HG03039 (cell line): Measurements from ENCODE around the gene TBCD.

ENCODE experiments used
- ATAC-seq: cut with Tn5 transposase; IDR thresholded peaks from one replicate; pipeline ENCODE4 v1.9.1; 2021; ENCODE audit warnings: mild to moderate bottlenecking, moderate library complexity; ENCODE audit not compliant: unreplicated experiment

The TBCD gene

DNA sequence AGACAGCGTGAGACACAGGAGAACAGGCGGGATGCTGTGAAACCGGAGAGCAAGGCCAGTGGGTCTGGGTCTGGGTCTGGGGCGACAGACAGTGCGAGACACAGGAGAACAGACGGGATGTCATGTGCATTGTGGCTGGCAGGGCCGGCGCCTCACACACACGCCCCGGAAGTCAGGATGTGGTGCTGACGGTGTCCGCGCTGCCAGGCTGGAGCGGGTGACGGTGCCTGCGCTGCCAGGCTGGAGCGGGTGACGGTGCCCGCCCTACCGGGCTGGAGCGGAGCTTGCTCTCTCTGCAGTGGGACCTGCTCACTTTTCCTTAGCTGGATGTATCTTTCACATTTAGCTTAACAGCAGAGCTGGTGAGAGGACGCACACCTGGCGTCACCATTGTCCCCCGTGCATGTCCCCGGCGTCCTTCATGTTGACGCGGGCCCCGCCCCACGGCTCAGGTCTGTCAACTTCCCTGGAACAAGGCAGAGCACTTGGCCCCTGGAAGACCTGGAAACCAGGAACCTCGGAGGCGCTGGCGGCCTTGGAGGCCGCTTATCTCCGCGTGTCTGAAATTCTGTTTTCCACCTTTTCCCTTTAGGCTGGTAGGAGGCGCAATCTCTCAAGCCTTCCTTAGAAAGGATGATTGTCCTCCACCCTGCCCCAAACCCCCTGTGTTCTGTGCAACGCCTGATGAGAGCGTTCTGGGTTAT, 131.0 kb downstream of the TBCD start:
- ATAC-seq = no peak

- ATAC-seq = no peak
Measured at GRCh38 chr17:82883419-82884031, 131.7 kb downstream of the TBCD start.

DNA sequence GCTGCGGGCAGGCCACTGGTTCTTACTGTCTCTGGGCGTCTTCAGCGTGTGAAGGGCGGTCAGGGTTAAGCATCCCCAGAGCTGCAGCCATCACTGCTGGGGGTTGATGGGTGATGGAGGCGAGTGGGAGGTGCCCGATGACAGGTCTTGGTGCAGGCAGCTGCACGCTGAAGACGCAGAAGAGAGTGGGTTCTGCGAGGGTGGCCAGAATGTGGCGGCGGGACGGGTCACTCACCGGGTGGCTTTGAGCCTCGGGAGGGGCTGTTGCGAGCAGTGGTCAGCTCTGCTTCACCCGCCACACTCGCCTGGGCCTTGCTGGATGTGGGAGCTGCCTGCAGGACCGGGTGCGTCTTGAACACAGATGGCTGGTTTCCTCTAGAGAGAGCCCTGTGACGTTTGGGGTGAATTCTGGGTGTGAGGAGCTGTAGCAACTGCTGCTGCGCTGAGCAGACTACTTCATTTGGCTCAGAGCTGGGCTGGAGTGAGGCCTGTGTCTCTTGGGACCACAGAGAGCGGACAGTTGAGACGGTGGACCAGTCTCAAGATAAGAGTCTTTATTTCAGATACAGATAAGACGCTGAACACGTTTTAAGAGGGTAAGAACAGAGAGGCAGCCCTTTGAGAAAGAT, 132.6 kb downstream of the TBCD start:
- no peak for ATAC-seq

GRCh38 chr17:82884970-82885353, 133.1 kb downstream of the TBCD start:
- no peak for ATAC-seq

- no peak for ATAC-seq
Measured at GRCh38 chr17:82887255-82888164, 135.6 kb downstream of the TBCD start.

DNA sequence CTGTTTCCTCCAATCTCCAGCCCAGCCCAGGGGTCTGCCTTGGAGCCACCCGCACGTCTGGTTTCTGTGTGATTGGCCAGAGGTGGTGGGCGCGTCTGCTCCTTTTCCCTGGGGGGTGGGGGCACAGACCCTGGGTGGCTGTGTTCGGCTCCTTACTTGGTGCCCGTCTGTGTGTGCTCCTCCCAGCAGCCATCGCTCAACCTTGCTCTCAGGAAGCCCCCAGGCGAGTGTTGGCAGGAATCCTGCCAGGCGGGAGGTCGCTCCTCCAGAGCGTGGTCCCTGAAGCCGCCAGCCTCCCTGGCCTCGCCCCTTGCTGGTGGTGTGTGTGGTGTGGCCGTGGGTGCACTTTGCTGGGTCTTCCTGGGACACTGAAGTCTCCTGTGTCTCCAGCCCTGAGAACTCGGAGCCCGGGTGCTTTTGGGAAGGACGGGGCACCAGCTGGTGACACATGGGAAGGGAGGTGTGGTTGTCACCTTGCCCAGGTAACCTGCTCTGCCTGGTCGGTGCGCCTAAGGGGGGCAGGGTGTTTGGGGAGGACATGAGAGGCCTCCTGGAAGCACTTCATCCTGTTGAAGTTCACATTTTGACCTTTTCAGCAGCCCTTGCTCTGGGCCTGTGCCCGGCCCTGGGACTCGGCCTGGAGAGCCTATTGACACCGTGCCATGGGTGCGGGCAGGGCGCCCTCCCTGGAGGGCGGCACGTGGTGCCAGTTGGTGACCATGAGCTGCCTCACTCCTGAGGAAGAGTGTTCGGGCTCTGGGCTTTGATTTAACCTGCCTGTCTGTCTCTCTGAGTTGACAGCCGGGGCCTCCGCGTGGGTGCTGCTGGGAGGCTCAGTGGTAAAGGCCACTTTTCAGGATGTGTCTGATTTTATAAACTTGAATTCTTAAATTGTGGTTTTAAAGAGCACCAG, 137.0 kb downstream of the TBCD start:
- no peak for ATAC-seq

DNA sequence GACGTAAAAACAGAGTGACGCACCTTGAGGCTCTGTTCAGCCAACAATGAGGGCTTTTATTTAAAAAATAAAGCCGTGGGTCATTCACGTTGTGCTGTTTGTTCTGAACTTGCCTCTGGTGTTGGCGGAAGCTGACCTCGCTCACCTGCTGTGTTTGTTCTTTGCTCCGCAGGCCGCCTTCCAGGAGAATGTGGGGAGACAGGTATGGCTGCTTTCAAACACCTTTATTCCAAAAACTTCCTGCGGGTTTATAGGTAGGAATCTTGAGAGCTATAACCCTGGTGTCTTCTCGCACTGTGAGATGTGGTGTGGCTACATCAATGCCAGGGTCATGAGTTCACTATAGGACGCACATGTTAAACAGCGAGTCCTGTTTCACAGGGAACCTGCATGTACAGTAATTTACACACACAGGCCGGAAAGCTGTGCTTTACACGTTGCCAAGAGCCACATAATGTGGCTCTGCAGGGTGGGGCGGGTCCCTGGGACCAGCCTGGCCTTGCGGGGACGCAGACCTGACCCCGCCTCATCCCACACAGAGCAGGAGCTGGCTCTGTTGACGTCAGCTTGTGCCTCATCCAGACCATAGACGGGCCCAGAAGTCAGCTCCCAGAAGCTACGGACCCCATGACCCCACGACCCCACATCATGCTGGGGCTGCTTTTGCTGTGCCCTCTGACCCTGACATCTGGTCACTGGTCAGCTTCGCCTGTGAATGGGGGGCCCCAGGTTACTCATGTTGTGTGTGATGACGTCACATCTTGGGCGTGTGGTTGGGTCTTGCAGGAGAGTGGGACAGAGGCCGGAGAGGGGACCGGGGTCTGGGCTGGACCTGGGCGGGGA, 137.9 kb downstream of the TBCD start:
- ATAC-seq = no peak

DNA sequence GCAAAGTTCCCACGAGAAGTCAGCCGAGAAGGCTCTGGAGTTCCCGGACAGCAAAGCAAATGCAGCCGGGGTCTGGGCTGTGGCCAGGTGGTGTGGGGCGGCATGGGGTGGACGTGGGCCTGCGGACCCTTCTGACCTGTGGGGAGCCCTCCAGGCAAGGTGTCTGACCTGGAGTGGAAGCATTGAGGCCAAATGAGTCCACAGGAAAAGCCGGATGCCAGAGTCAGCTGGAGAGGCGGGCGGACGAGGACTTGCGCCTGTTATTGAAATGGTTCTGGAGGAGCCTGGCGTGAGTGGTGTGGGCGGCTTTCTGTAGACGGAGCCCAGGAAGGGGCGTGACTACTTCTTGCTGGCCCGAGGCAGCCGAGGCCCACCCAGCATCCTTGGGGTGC, 138.5 kb downstream of the TBCD start:
- ATAC-seq = no peak

DNA sequence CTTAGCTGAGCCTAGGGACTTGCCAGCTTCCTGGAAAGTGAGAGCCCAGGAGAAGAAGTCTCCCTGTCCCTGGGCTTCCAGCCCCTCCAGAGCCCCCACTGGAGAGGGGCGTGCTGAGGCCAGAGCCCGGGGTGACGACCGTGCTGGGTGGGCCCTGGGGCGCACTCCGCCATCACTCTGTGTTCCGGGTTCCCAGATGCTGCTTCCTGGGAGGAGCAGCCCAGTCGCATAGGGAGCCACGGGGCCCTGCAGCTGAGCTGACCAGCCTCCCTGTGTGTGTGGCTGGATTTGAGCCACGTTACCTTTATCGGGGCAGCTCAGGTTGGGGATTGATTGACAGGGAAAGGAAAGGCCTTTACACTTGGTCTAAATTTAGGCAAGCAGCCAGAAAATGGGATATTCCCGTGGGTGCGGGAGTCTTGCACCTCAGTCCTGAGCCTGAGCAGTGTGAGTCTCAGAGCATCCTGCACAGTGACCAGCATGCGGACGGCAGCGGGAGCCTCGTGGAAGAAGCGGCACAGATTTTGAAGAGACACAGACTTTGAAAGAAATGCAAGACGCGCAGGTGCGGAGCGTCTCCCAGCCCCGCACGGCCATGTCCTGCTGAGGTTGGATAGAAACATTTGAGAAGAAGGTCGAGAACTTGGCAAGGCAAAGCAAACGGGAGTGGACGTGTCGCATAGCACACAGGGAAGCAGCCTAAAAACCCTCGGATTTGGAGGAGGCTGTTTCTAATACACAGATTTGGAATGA, 139.2 kb downstream of the TBCD start:
- ATAC-seq = no peak

DNA sequence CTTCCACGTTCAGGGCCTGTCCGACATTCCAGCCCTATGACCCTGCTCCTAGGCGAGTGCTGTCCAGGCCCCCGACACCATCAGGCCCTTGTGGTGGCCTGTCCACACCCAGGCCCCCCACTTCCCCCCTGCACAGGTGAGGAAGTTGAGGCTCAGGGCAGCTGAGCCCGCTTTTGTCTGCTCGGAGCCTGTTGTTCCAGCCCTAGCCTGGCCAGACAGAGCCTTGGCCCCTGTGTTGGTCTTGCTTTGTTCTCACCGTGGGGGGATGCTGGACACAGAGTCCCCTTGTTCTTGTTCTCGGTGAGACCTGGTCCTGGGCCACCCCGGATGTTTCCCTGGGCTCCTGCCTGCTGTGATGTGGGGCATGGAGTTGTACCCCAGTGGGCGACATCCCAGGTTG, 140.0 kb downstream of the TBCD start:
- ATAC-seq = no peak

DNA sequence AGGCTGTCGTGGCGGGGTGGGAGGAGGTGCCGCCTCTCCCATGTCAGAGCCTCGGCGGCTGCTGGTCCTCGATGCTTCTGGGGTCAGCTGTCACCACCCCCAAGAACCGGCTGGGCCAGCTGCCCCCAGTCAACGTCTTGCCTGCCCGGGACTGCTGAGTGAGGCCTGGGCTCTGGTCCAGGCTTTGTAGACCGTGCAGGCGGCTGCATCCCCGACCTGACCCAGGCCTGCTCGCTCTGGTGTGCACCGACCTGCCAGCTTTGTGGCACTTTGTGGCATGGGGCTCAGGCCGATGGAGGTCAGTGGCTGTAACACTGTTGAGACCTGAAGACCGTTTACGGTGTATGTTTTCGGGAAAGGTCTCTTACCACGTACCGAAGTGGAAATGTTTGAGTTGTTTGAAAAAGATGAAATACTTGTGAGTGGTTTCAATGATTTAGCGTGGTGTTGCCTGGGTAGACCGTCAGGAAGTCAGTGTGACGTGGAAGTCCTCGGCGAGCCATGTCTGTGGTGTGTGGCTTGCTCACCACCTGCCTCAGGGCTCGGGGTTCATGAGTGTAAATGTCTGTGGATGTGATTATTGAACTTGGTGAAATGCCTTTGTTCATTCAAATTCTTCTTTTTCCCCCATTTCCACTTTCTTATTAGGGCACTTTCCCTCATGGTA, 141.2 kb downstream of the TBCD start:
- ATAC-seq = no peak

DNA sequence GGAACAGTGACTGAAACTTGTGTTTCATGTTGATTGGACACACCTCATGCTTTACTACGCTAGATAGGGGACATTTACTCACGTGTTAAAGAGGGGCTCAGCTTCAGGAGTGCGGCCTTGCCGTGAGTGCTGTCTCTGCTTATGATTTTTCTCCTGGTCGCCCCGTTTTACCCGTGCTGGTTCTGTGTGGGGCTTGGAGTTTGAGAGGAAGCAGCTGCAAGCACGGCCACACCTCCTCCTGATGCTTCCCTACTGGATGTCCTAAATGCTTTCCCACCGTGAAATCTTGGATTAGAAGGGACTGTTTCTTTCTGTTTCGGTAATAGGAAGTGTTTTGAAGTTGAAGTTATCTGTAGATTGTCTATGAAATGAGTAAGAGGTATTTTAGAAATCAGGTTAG, 141.9 kb downstream of the TBCD start:
- ATAC-seq = no peak

DNA sequence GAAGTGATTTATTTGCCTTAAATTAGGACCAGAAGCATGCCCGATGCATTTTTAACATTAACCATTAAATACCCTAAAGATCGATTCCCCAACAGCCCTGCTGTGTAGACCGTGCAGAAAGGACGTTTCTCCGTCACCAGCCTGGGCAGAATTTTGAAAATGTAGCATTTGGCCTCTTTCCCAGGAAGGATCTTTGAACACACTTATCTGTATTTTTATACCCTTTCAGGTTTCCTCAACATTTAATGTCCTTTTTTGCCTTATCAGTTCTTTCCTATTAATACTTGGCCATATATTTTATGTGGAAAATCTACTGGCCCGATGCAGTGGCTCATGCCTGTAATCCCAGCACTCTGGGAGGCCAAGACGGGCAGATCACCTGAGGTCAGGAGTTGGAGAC, 142.5 kb downstream of the TBCD start:
- no peak for ATAC-seq

- ATAC-seq = no peak
Measured at GRCh38 chr17:82895087-82895486, 143.2 kb downstream of the TBCD start.

DNA sequence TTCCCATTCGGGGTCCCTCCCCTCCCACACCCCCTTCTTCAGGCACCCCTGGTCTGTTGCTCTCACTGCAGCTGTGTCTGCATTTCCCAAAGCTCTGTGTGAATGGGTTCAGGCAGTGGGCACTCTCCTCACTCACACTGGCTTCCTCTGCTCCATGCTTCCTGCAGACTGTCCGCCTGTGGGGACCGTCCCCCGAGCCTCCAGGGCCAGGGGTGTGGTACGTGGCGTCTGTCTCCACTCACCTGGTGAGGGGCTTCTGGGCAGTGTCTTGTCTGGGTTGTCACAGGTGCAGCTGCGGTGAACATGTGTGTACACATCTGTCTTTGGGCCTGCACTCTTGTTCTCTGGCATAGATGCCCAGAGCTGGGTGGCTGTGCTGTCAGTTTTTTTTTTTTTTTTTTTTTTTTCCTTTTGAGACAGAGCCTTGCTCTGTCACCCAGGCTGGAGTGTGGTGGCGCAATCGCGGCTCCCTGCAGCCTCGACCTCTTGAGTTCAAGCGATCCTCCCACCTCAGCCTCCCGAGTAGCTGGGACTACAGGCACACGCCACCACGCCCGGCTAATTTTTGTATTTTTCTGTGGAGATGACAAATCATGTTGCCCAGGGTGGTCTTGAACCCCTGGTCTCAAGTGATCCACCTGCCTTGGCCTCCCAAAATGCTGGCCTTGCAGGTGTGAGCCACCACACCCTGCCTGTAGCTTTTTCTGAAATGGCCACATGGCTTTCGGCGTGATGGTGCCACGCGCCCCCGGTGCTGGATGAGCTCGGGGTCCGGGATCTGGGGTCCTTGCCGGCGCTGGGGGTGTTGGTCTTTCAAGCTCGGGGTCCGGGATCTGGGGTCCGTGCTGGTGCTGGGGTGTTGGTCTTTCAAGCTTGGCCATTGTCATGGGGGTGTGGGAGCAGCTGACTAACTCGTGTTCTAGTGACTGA, 144.5 kb downstream of the TBCD start:
- no peak for ATAC-seq

DNA sequence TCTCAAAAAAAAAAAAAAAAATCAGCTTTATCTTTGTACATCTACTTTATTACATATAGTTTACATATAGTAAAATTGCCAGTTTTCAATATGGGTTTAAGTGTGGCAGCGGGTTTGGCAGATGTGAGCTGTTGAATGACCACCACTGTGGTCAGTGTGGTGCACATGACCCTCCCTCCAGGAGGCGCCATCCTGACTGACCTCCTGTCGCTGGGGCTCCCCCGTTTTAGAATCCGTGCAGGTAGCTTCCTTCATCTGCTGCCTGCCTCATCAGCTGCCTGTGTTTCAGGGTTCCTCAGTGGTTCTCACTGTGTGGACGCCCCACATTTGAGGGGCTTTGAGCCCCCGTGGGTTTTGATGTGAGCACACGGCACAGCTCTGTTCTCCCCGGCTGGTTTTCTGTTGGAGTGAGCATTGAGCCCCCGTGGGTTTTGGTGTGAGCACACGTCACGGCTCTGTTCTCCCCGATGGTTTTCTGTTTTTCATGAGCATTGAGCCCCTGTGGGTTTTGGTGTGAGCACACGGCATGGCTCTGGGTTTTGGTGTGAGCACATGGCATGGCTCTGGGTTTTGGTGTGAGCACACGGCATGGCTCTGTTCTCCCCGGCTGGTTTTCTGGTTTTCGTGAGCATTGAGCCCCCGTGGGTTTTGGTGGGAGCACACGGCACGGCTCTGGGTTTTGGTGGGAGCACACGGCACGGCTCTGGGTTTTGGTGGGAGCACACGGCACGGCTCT, 145.8 kb downstream of the TBCD start:
- no peak for ATAC-seq
